22Rv1 (cell line): ENCODE data around the gene NFATC2.

Experiments
- CTCF ChIP-seq: fragments of 450-650 bp; IDR thresholded peaks from 2 replicates; pipeline ENCODE4 v1.5.1; 2017; ENCODE audit warnings: mild to moderate bottlenecking
- ZFX ChIP-seq: fragments of 450-650 bp; IDR thresholded peaks from 2 replicates; pipeline ENCODE4 v1.6.1; 2017; ENCODE audit warnings: antibody characterized with exemption, borderline replicate concordance

- TF ChIP-seq CTCF, result no peak
- TF ChIP-seq ZFX, result no peak
Measured at GRCh38 chr20:51440589-51440988, 101.9 kb downstream of the NFATC2 start.
